NCI-H69 (cell line): ENCODE measurements around the gene PPP1R27.

Source experiments
- DNase-seq: peaks from one replicate; lab custom pipeline; 2025; lab: John Stamatoyannopoulos, UW

PPP1R27 gene

GRCh38 chr17:81821147-81821546 is 13.7 kb downstream of the PPP1R27 start:
- DNase-seq: no peak

DNA sequence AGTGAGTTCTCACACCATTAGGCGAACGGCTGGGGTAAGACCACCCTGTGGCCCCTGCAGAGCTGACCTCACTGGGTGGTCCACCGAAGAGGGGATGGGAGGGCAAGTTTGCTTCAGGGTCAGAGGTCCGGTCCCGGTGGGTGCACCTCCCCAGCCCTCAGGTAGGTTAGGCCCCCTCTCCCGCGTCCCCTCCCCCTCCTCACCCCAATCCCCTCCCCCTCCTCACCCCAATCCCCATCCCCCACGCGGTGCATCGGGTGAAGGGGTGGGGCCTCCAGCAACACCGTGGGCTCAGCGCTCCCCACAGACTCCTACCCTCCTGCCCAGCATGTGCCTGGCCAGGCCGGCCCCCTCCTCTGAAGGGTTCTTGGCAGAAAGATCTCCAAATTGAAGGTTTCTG is 15.1 kb downstream of the PPP1R27 start:
- no peak for DNase-seq

DNA sequence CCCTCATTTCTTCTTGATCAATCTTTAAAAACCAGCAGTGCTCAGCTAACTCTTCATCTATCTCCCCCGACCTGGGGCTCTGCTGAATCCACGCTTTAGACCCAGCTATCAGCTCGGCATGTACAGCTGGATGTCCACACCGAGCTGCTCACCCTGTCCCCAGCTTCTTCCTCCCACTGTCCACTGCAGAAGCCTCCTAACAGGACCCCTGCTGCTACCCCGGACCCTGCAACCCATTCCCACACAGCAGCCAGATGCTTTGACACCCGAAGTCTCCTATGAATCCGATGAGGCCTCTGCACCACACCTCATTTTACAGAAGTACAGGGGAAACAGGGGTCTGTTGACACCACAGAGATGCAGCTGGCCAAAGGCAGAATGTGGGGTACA is 17.1 kb downstream of the PPP1R27 start:
- DNase-seq: no peak

DNA sequence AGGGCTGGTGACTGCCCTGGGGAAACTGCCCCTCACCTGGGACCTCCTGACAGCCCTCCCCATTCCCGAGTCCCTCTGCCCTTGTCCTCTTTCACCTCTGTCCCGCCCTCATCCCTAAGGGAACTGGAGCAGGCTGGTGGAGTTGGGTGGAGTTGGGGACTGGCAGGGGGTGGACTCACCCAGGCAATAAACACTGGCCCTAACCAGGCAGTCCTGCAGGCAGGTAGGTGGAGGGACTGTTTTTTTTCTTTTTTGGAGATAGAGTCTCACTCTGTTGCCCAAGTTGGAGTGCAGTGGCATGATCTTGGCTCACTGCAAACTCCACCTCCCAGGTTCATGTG is 19.2 kb downstream of the PPP1R27 start:
- DNase-seq: peak; percentile 47

DNA sequence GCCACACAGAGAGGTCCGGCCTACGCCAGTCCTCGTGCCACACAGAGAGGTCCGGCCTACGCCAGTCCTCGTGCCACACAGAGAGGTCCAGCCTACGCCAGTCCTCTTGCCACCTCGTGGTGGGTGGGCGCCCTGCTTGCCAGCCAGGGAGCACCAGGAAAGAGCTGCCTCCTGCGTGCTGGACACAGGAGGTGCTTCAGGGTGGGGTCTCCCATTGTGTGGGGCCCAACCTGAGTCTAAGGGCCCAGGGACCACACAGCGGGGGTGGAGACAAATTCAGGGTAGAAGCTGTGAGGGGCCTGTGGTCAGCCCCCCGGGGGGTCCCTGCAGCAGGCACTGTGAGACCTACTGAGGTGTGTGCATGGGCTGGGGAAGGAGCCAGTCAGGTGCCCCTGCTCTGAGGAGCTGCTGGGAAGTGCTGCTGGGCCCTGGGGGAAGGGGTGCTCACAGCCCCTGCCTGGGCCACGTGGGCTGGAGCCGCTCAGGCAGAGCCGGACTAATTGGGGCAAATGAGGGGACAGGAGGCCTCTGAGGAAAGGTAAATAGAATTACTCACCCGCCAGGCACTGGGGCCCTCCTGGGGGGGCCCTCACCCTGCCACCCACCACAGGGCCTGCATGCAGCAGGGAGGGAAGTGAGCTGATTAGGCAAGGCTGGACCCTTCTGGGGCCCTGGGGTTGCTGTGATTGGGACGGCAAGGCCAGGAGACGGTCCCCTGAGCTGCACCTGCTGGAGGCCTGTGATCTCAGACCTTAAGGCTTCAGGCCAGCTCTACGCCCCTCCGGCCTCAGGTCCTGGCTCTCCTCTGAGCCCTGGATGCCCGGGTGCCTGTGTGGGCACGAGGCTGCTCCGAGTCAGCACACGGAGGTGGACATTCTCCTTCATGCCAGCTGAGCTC is 19.9 kb downstream of the PPP1R27 start:
- peak; percentile 86 for DNase-seq

DNA sequence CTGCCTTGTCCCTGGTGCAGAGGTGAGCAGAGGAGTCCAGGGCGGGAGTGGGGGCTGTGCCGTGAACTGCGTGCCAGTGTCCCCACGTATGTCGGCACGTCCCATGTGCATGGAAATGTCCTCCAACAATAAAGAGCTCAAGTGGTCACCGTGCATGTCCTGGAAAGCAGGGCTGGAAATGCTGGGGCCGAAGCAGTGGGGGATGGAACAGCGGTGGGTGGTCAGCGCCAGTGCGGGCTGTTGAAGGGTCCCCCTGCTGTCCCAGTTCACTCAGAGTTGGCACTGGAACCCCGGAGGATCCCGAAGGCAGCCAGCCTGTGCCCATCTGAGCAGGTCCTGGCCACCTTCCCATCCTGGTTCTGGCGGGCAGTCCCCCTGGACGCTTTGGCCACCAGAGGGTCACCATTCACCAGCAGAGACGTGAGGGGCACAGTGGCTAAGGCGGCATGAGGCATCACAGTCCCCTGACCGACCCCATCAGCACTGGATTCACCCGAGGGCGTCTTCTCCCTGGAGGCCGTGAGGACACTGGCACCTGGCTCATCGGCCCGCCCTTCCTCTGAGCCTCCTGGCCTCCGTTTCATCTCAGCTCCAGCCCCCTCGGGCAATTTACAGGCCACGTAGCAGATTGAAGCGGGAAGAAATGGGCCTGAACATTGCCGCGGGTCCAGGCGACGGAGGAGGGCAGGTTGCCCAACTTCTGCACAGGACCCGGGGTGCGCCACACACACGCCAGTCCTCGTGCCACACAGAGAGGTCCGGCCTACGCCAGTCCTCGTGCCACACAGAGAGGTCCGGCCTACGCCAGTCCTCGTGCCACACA is 20.8 kb downstream of the PPP1R27 start:
- no peak for DNase-seq

- DNase-seq: no peak
Observed at GRCh38 chr17:81813371-81813684, 21.5 kb downstream of the PPP1R27 start.

GRCh38 chr17:81812571-81813370 is 22.1 kb downstream of the PPP1R27 start:
- no peak for DNase-seq

DNA sequence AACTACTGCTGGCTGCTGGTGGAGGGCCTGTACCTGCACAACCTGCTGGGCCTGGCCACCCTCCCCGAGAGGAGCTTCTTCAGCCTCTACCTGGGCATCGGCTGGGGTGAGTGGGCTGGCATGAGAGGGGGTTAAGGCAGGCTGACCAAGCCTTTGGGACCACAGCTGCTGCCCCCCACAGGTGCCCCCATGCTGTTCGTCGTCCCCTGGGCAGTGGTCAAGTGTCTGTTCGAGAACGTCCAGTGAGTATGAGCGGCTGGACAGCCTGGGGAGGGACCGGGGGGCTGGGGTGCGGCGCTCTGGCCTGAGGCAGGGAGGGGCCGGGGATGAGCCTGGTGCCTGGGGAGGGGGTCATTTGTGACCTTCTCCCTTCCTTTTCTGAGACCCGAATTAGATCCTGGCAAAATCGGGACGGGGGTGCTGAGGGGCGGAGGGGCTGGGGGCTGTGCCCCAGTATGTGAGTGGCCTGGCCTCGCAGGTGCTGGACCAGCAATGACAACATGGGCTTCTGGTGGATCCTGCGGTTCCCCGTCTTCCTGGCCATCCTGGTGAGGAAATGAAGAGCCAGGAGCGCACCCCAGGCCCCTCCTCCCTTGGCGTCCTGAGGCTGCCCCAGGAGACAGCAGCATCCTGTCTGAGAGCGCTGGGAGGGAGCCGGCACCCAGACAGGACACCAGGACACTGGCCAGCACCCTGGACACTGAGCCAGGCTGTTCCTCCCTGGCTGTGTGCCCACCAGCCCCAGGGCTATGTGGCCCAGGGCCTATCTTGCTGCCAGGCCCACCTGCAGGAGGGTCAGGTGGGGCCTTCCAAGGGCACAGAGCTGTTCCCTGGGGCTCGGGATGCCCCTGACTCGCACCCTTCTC is 22.9 kb downstream of the PPP1R27 start:
- DNase-seq: no peak

GRCh38 chr17:81810892-81811704 is 23.8 kb downstream of the PPP1R27 start:
- no peak for DNase-seq

GRCh38 chr17:81810476-81810875 is 24.4 kb downstream of the PPP1R27 start:
- no peak for DNase-seq

- DNase-seq: no peak
Observed at GRCh38 chr17:81809556-81809998, 25.3 kb downstream of the PPP1R27 start.

DNA sequence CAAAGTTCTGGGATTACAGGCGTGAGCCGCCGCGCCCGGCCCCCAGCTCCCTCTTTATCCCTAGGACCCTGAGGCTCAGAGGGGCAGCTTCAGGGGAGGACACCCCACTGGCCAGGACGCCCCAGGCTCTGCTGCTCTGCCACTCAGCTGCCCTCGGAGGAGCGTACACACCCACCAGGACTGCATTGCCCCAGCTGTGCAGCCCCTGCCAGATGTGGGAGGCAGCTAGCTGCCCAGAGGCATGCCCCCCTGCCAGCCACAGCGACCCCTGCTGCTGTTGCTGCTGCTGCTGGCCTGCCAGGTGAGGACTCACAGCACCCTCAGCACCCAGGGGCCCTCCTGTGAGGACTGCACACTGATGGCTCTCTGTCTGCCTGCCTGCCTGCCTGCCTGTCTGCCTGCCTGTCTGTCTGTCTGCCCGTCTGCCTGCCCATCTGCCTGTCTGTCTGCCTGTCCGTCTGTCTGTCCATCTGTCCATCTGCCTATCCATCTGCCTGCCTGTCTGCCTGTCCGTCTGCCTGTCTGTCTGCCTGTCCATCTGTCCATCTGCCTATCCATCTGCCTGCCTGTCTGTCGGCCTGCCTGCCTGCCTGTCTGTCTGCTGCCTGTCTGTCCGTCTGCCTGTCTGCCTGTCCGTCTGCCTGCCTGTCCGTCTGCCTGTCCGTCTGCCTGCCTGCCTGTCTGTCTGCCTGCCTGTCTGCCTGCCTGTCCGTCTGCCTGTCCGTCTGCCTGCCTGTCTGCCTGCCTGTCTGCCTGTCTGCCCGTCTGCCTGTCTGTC is 25.9 kb downstream of the PPP1R27 start:
- peak; percentile 38 for DNase-seq

GRCh38 chr17:81807839-81808238 is 27.0 kb downstream of the PPP1R27 start:
- peak; percentile 26 for DNase-seq

GRCh38 chr17:81807210-81807719 is 27.6 kb downstream of the PPP1R27 start:
- DNase-seq: no peak

GRCh38 chr17:81806461-81807209 is 28.2 kb downstream of the PPP1R27 start:
- no peak for DNase-seq

- DNase-seq: no peak
Observed at GRCh38 chr17:81805707-81806460, 29.0 kb downstream of the PPP1R27 start.
